Erythroblast (primary cell): ENCODE measurements around the gene NR2C2.

Experiments
- GATA1 ChIP-seq: IDR thresholded peaks from 2 replicates; pipeline ENCODE4 v1.6.1; 2011; ENCODE audit warnings: low read depth, mild to moderate bottlenecking, control low read depth, low read length, moderate library complexity
- POLR2A ChIP-seq: IDR thresholded peaks from 2 replicates; pipeline ENCODE4 v1.6.1; 2011; ENCODE audit warnings: mild to moderate bottlenecking, low read length

DNA sequence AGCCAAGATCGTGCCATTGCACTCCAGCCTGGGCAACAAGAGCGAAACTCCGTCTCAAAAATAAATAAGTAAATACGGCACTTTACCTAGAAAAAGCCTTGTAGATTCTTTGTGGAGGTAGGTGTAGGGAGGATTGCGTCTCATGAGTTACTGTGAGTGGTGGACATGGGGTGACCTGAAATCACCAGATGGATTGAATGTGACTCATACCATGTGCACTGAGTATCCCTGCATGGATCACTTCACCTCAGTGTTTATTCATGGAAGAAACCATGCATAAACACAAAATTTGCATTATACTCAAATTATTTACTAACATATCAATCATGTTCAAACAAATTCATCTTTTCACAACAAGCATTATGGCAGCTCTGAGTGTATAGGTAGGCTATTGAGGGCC is 61.8 kb downstream of the NR2C2 start:
- TF ChIP-seq POLR2A: no peak
- no peak for TF ChIP-seq GATA1
